ENCODE measurements around the gene SGTA.

Gene SGTA

GRCh38 chr19:2791440-2791839 lies 8.4 kb upstream of the SGTA start:
- peaks cover 17% of the 10 kb centered on the region for H3K4me1 Mint-ChIP-seq
- H3K4me3 Mint-ChIP-seq, result no peak overlapping the region
- H3K36me3 Mint-ChIP-seq, result peaks cover 74% of the 10 kb centered on the region
- no peaks in the 10 kb centered on the region for H3K9me3 Mint-ChIP-seq
- H3K27ac Mint-ChIP-seq, result peak overlapping the region; percentile 35
- no peak for DNase-seq (ENCODE audit: low spot score in 2 of 2)
- ATAC-seq, result no peak

GRCh38 chr19:2790557-2791271 lies 7.6 kb upstream of the SGTA start:
- Mint-ChIP-seq H3K4me3 (no peak overlapping the region), H3K9me3 (no peaks in the 10 kb centered on the region), H3K4me1 (peaks cover 24% of the 10 kb centered on the region), H3K36me3 (peaks cover 71% of the 10 kb centered on the region), H3K27ac (no peak overlapping the region)
- ATAC-seq (no peak), DNase-seq (ENCODE audit: low spot score in 2 of 2) (no peak)

- ATAC-seq (no peak), DNase-seq (ENCODE audit: low spot score in 2 of 2) (no peak)
- H3K9me3 Mint-ChIP-seq, result no peaks in the 10 kb centered on the region
- H3K4me3 Mint-ChIP-seq, result no peak overlapping the region
- no peak overlapping the region for H3K27ac Mint-ChIP-seq
- H3K4me1 Mint-ChIP-seq, result peaks cover 26% of the 10 kb centered on the region
- H3K36me3 Mint-ChIP-seq, result peaks cover 66% of the 10 kb centered on the region
These were observed 7.1 kb upstream of the SGTA start for GRCh38 chr19:2790194-2790556.

GRCh38 chr19:2788237-2788636 lies 5.2 kb upstream of the SGTA start:
- ATAC-seq, result no peak
- peaks cover 31% of the 10 kb centered on the region for H3K4me1 Mint-ChIP-seq
- peaks cover 59% of the 10 kb centered on the region for H3K36me3 Mint-ChIP-seq
- no peak overlapping the region for H3K4me3 Mint-ChIP-seq
- no peak overlapping the region for H3K27ac Mint-ChIP-seq
- DNase-seq (ENCODE audit: low spot score in 2 of 2), result no peak
- no peaks in the 10 kb centered on the region for H3K9me3 Mint-ChIP-seq

- Mint-ChIP-seq H3K4me1 (peaks cover 37% of the 10 kb centered on the region), H3K36me3 (peaks cover 53% of the 10 kb centered on the region), H3K27ac (no peak overlapping the region), H3K4me3 (peak overlapping the region; percentile 87), H3K9me3 (no peaks in the 10 kb centered on the region)
- no peak for DNase-seq (ENCODE audit: low spot score in 2 of 2)
- no peak for ATAC-seq
These were observed 4.0 kb upstream of the SGTA start for GRCh38 chr19:2787115-2787514.

GRCh38 chr19:2785244-2785997 lies 2.3 kb upstream of the SGTA start, which contains the start of gene THOP1:
Gene THOP1, plus strand, starts transcription at chr19:2785503. Its CDS starts 160 bp downstream, at chr19:2785663.
- Mint-ChIP-seq H3K4me3 (peak within 1 kb of the TSS; percentile 87), H3K27ac (peak within 1 kb of the TSS; percentile 84), H3K36me3 (peaks cover 52% of the 10 kb centered on the region), H3K4me1 (peaks cover 54% of the 10 kb centered on the region), H3K9me3 (no peaks in the 10 kb centered on the region)
- ATAC-seq (peak; percentile 85), DNase-seq (ENCODE audit: low spot score in 2 of 2) (peak; percentile 94 to 98)

GRCh38 chr19:2783781-2784145 lies 690 bp upstream of the SGTA start:
- peak overlapping the region; percentile 87 for H3K4me3 Mint-ChIP-seq
- DNase-seq (ENCODE audit: low spot score in 2 of 2) (no peak), ATAC-seq (no peak)
- H3K36me3 Mint-ChIP-seq, result peaks cover 38% of the 10 kb centered on the region
- no peaks in the 10 kb centered on the region for H3K9me3 Mint-ChIP-seq
- H3K4me1 Mint-ChIP-seq, result peaks cover 50% of the 10 kb centered on the region
- H3K27ac Mint-ChIP-seq, result peak overlapping the region; percentile 91

GRCh38 chr19:2782329-2782935 lies 641 bp downstream of the SGTA start:
- Mint-ChIP-seq H3K36me3 (peaks cover 43% of the 10 kb centered on the region), H3K9me3 (no peaks in the 10 kb centered on the region), H3K4me3 (peak overlapping the region; percentile 87), H3K4me1 (peaks cover 53% of the 10 kb centered on the region), H3K27ac (peak overlapping the region; percentile 91)
- DNase-seq (ENCODE audit: low spot score in 2 of 2), result no peak
- no peak for ATAC-seq

- DNase-seq (ENCODE audit: low spot score in 2 of 2) (no peak), ATAC-seq (no peak)
- peak overlapping the region; percentile 70 for H3K27ac Mint-ChIP-seq
- peaks cover 54% of the 10 kb centered on the region for H3K4me1 Mint-ChIP-seq
- H3K4me3 Mint-ChIP-seq, result no peak overlapping the region
- peaks cover 53% of the 10 kb centered on the region for H3K36me3 Mint-ChIP-seq
- no peaks in the 10 kb centered on the region for H3K9me3 Mint-ChIP-seq
These were observed 2.8 kb downstream of the SGTA start for GRCh38 chr19:2780284-2780683.

GRCh38 chr19:2779121-2779740 lies 3.8 kb downstream of the SGTA start:
- DNase-seq (ENCODE audit: low spot score in 2 of 2) (no peak), ATAC-seq (no peak)
- H3K4me1 Mint-ChIP-seq, result peaks cover 64% of the 10 kb centered on the region
- H3K36me3 Mint-ChIP-seq, result peaks cover 54% of the 10 kb centered on the region
- H3K4me3 Mint-ChIP-seq, result no peak overlapping the region
- H3K27ac Mint-ChIP-seq, result no peak overlapping the region
- H3K9me3 Mint-ChIP-seq, result no peaks in the 10 kb centered on the region

- Mint-ChIP-seq H3K4me1 (peaks cover 60% of the 10 kb centered on the region), H3K9me3 (no peaks in the 10 kb centered on the region), H3K27ac (no peak overlapping the region), H3K4me3 (no peak overlapping the region), H3K36me3 (peaks cover 44% of the 10 kb centered on the region)
- DNase-seq (ENCODE audit: low spot score in 2 of 2) (no peak), ATAC-seq (no peak)
These were observed 5.0 kb downstream of the SGTA start for GRCh38 chr19:2777952-2778683.

GRCh38 chr19:2775556-2776430 lies 7.3 kb downstream of the SGTA start:
- ATAC-seq (peak; percentile 87), DNase-seq (ENCODE audit: low spot score in 2 of 2) (peak; percentile 41 to 77)
- H3K9me3 Mint-ChIP-seq, result no peaks in the 10 kb centered on the region
- H3K36me3 Mint-ChIP-seq, result peaks cover 30% of the 10 kb centered on the region
- H3K27ac Mint-ChIP-seq, result peak overlapping the region; percentile 96
- peak overlapping the region; percentile 73 for H3K4me3 Mint-ChIP-seq
- H3K4me1 Mint-ChIP-seq, result peaks cover 50% of the 10 kb centered on the region

GRCh38 chr19:2774953-2775555 lies 8.0 kb downstream of the SGTA start:
- no peaks in the 10 kb centered on the region for H3K9me3 Mint-ChIP-seq
- DNase-seq (ENCODE audit: low spot score in 2 of 2), result no peak
- H3K4me1 Mint-ChIP-seq, result peaks cover 42% of the 10 kb centered on the region
- peaks cover 30% of the 10 kb centered on the region for H3K36me3 Mint-ChIP-seq
- H3K27ac Mint-ChIP-seq, result peak overlapping the region; percentile 96
- peak overlapping the region; percentile 73 for H3K4me3 Mint-ChIP-seq
- peak; percentile 3 for ATAC-seq

Data from stimulated activated effector memory CD8-positive, alpha-beta T cell treated with anti-CD3 and anti-CD28 coated beads, Interleukin-12 subunit alpha, Interleukin-12 subunit beta, amount 100 ng/mL, for 72 hours (primary cell).